HG03378 (cell line): ENCODE results near the gene CKM.
"Not testable (repeated sequence)": the region's sequence is repeated elsewhere in the genome, so short reads cannot be mapped to it uniquely, and the experiment has no call there.

ENCODE experiments used
- ATAC-seq: cut with Tn5 transposase; IDR thresholded peaks from one replicate; pipeline ENCODE4 v1.9.1; 2021; ENCODE audit warnings: mild to moderate bottlenecking, moderate library complexity; ENCODE audit not compliant: unreplicated experiment

Gene CKM

GRCh38 chr19:45294291-45295029, 28.2 kb downstream of the CKM start:
- no peak for ATAC-seq

- no peak for ATAC-seq
Measured at GRCh38 chr19:45293682-45294081, 29.0 kb downstream of the CKM start.

- no peak for ATAC-seq
Measured at GRCh38 chr19:45291834-45292233, 30.8 kb downstream of the CKM start.

GRCh38 chr19:45290381-45290931, 32.2 kb downstream of the CKM start:
- ATAC-seq = no peak

GRCh38 chr19:45283443-45284033, 39.1 kb downstream of the CKM start:
- no peak for ATAC-seq

- no peak for ATAC-seq
Measured at GRCh38 chr19:45280471-45280961, 42.2 kb downstream of the CKM start.

- no peak for ATAC-seq
Measured at GRCh38 chr19:45279587-45280192, 43.0 kb downstream of the CKM start.

GRCh38 chr19:45278087-45278486, 44.6 kb downstream of the CKM start:
- ATAC-seq = no peak

GRCh38 chr19:45276284-45276687, 46.4 kb downstream of the CKM start:
- ATAC-seq = no peak

GRCh38 chr19:45275370-45275971, 47.2 kb downstream of the CKM start:
- no peak for ATAC-seq

- no peak for ATAC-seq
Measured at GRCh38 chr19:45273521-45273855, 49.2 kb downstream of the CKM start.

GRCh38 chr19:45271735-45272108, 51.0 kb downstream of the CKM start:
- no peak for ATAC-seq

GRCh38 chr19:45271098-45271734, 51.5 kb downstream of the CKM start:
- ATAC-seq = no peak

- ATAC-seq = not testable (repeated sequence)
Measured at GRCh38 chr19:45269939-45270338, 52.7 kb downstream of the CKM start.

- no peak for ATAC-seq
Measured at GRCh38 chr19:45267296-45267695, 55.4 kb downstream of the CKM start.

- ATAC-seq = no peak
Measured at GRCh38 chr19:45265375-45265774, 57.3 kb downstream of the CKM start.

GRCh38 chr19:45264781-45265317, 57.8 kb downstream of the CKM start:
- ATAC-seq = no peak

GRCh38 chr19:45263013-45263412, 59.7 kb downstream of the CKM start:
- ATAC-seq = no peak

- ATAC-seq = no peak
Measured at GRCh38 chr19:45262570-45262969, 60.1 kb downstream of the CKM start.

- ATAC-seq = no peak
Measured at GRCh38 chr19:45258862-45259261, 63.8 kb downstream of the CKM start.

- no peak for ATAC-seq
Measured at GRCh38 chr19:45256836-45257235, 65.8 kb downstream of the CKM start.
